Spleen (tissue), 7 donors: ENCODE data around the gene GPT2.

Experiments
- CTCF ChIP-seq, 11 experiments: fragments of 200-600 bp in 7 of 11; fragments of 450-650 bp in 4 of 11; sonication (generic) in 4 of 11; IDR thresholded peaks in 8 of 11; conservative IDR thresholded peaks in 3 of 11; 1 replicate in 7 of 11; 2 replicates in 4 of 11; pipeline versions ENCODE4 v1.4.0 to v1.8.0; 2016 to 2021; ENCODE audit warnings: antibody characterized with exemption in 11 of 11, inconsistent platforms in 4 of 11, mild to moderate bottlenecking in 1 of 11
- POLR2A ChIP-seq, 3 donors: fragments of 450-650 bp; IDR thresholded peaks; one replicate each; pipeline ENCODE4 v1.5.1; 2017; ENCODE audit warnings: antibody characterized with exemption in 3 of 3, mild to moderate bottlenecking in 1 of 3
- POLR2AphosphoS5 ChIP-seq, 3 donors: sonication (generic); formaldehyde crosslinking; IDR thresholded peaks; one replicate each; pipeline ENCODE4 v1.5.1; 2017; ENCODE audit warnings: antibody characterized with exemption in 3 of 3
- donor health status: DM: no; HTN: no; CAD: no; lungs with moderate emphysema.
- donor health status: DM: no; HTN: no; CAD: no.
- donor health status: DM: no; HTN: no; CAD: no.

DNA sequence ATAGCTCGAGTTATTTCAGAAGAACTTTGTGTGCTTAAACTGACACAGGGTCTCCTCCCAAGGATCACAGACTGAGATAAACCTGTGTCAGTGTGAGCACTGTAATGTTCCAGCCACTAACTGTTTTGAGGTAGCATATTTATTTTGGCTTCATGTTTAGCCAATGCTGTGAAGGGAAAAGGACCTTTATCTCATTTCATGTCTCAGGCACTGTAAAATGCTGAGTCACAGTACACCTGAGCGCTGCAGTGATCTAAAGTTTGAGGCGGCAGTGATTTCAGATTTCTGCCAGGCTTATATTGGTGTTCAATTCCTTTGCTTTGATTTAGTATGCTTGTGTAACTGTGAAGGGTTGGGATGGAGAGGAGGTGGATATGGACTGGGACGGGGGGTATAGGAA, 92.4 kb downstream of the GPT2 start:
- TF ChIP-seq CTCF (IDR thresholded peaks at IDR 0.05 in 8 of 11, conservative IDR thresholded peaks at IDR 0.05 in 3 of 11) (no peak), POLR2A (IDR thresholded peaks at IDR 0.05) (no peak), POLR2AphosphoS5 (IDR thresholded peaks at IDR 0.05) (no peak)
